ENCODE results near the gene NEAT1. TPM values are rescaled to one million over a fixed set of nuclear protein-coding genes. Genes with fewer than 3 reads are reported as not detected.

NEAT1 gene
- total RNA-seq, 6 experiments from 2014 or later = 202 to 1,225 (median 767) TPM

- Histone ChIP-seq H3K27ac (peak overlapping the region; percentile 58 to 100 (median 94)), H3K27me3 (no peaks in the 10 kb centered on the region), H3K4me1 (peaks cover 0 to 46% (median 34%) of the 10 kb centered on the region in 4 donors), H3K4me3 (no peak overlapping the region), H3K36me3 (no peaks in the 10 kb centered on the region), H3K9me3 (no peaks in the 10 kb centered on the region)
- TF ChIP-seq POLR2A (IDR thresholded peaks at IDR 0.05) = no peak
- TF ChIP-seq, protein P1, sequence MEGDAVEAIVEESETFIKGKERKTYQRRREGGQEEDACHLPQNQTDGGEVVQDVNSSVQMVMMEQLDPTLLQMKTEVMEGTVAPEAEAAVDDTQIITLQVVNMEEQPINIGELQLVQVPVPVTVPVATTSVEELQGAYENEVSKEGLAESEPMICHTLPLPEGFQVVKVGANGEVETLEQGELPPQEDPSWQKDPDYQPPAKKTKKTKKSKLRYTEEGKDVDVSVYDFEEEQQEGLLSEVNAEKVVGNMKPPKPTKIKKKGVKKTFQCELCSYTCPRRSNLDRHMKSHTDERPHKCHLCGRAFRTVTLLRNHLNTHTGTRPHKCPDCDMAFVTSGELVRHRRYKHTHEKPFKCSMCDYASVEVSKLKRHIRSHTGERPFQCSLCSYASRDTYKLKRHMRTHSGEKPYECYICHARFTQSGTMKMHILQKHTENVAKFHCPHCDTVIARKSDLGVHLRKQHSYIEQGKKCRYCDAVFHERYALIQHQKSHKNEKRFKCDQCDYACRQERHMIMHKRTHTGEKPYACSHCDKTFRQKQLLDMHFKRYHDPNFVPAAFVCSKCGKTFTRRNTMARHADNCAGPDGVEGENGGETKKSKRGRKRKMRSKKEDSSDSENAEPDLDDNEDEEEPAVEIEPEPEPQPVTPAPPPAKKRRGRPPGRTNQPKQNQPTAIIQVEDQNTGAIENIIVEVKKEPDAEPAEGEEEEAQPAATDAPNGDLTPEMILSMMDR (IDR thresholded peaks at IDR 0.05) = no peak
- intact Hi-C loops (cut with DNase I) = no loop called here
- DNase-seq = peak in 1 of 3 donors; percentile 19
- no peak for ATAC-seq
- WGBS (ENCODE audit: insufficient coverage, low coverage, low lambda C conversion rate, missing lambda C conversion rate) = 77% methylated on average over 8 of the region's 8 CpGs
These were observed 67.2 kb downstream of the NEAT1 start for GRCh38 chr11:65489706-65490320.

- peak in 1 of 3 donors; percentile 45 for DNase-seq
These were observed 68.5 kb downstream of the NEAT1 start for GRCh38 chr11:65491163-65491465.

GRCh38 chr11:65491614-65492386 is 69.2 kb downstream of the NEAT1 start:
- Histone ChIP-seq H3K27ac (peak overlapping the region; percentile 94 to 100 (median 94)), H3K36me3 (no peaks in the 10 kb centered on the region), H3K4me1 (peaks cover 0 to 64% (median 39%) of the 10 kb centered on the region in 4 donors), H3K27me3 (no peaks in the 10 kb centered on the region), H3K9me3 (no peaks in the 10 kb centered on the region), H3K4me3 (no peak overlapping the region)
- no peak for TF ChIP-seq POLR2A (IDR thresholded peaks at IDR 0.05)
- TF ChIP-seq, protein P1 (IDR thresholded peaks at IDR 0.05) = no peak
- intact Hi-C loops (cut with DNase I) = no loop called here
- peak; percentile 58 to 79 (median 71) for DNase-seq
- peak; percentile 3 to 16 (median 14) for ATAC-seq
- 30% methylated on average over 10 of the region's 17 CpGs for WGBS (ENCODE audit: insufficient coverage, low coverage, low lambda C conversion rate, missing lambda C conversion rate)

More at GRCh38 chr11:65491163-65491465, 68.5 kb downstream of the NEAT1 start:
- Histone ChIP-seq H3K4me1 (peaks cover 0 to 57% (median 36%) of the 10 kb centered on the region in 4 donors), H3K36me3 (no peaks in the 10 kb centered on the region), H3K4me3 (no peak overlapping the region), H3K27ac (peak overlapping the region; percentile 94 to 100 (median 94)), H3K27me3 (no peaks in the 10 kb centered on the region), H3K9me3 (no peaks in the 10 kb centered on the region)
- intact Hi-C loops (cut with DNase I) = no loop called here
- ATAC-seq = no peak
- TF ChIP-seq POLR2A (IDR thresholded peaks at IDR 0.05) = no peak
- TF ChIP-seq, protein P1 (IDR thresholded peaks at IDR 0.05) = no peak
- no CpG with 5 or more reads among the region's 3 CpGs for WGBS (ENCODE audit: insufficient coverage, low coverage, low lambda C conversion rate, missing lambda C conversion rate)

DNA sequence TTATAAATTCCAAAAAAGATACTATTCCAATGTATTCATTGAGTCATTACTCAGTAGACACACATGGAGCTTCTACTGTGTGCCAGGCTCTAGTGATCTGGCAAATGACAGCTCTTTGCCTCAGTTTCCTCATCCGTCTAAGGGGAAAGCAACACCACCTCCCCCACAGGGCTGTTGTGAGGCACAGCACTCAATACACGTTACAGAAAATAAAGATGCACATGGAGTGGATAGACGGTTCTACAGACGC is 69.7 kb downstream of the NEAT1 start:
- no peaks in the 10 kb centered on the region for H3K36me3 ChIP-seq
- TF ChIP-seq, protein P1 (IDR thresholded peaks at IDR 0.05) = no peak
- no peak for TF ChIP-seq POLR2A (IDR thresholded peaks at IDR 0.05)
- H3K4me3 ChIP-seq = no peak overlapping the region
- intact Hi-C loops (cut with DNase I) = no loop called here
- H3K27ac ChIP-seq = peak overlapping the region; percentile 94 to 100 (median 94)
- peaks cover 0 to 67% (median 40%) of the 10 kb centered on the region in 4 donors for H3K4me1 ChIP-seq
- ATAC-seq (no peak), DNase-seq (no peak)
- WGBS (ENCODE audit: insufficient coverage, low coverage, low lambda C conversion rate, missing lambda C conversion rate) = 68% methylated on average over 4 of the region's 4 CpGs
- H3K27me3 ChIP-seq = no peaks in the 10 kb centered on the region
- H3K9me3 ChIP-seq = no peaks in the 10 kb centered on the region
